Suppressor macrophage treated with lipopolysaccharide for 1 hour (primary cell): ENCODE results near the gene WRAP73.

ENCODE experiments used
- DNase-seq, 3 donors: peaks; one replicate each; pipeline ENCODE4 v3.0.0-alpha.2; 2020 to 2022

Gene WRAP73

DNA sequence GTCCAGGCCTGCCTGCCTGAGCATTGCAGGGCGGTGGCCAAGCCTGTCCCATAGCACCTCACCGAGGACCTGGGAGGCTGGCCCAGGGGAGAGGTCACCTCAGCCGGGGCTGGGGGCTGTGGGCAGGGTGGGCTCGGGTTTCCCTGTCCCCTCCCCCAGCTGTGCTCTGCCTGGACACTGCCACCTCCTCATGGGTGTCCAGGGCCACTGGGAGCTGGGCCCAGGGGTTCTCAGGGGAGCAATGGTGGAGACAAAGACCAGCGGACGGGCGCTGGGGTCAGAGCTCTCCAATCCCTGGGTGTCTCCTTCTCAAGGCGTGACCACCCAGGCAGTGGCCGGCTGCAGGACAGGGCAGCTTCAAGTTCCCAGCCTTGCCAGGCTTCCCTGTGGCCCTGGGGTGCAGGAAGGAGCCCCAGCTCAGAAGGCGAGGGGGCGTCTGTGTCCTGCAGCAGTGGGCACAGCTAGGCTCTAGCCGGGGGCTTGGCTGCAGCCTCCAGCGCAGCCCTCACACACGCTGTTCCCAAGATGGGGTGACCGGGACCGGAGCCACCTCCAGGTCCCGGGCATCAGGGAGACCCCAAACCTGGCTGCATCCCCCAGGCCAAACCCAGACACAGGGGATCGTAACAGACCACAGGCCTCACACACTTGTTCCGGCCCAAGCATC is 31.5 kb upstream of the WRAP73 start:
- no peak for DNase-seq

DNA sequence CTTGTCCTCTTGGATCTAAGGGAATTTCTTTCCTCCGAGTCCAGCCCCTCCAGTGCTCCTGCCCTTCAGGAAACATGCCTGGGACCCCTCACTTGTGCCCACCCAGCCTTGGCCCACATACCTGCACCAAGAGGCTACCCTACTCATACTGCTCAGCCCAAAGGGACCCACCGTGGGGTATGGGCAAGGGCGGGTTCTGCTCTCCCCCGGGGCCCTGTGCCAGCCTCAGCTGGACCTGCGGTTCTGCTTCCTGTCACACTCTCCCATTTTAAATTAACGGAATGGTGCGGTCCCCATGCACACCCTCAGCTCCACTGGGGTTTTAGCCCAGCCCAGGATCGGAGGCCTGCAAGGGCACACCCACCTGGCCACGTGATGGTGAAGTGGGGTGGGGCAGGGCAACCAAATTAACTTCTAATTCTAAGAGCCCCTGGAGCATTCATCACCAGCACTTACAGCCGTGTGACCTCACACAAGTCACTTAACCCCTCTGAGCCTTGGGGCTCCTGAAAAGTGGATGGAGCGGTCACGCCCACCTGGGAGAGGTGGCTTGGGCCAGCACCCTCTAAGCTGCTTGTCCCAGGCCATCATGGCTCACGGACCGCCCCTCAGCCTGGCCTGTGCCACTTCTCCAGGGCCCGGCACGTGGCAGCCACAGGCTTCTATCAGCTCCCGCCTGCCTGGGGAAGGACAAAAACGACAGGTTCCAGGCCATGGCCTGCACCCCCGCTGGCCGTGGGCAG is 30.8 kb upstream of the WRAP73 start:
- DNase-seq, result no peak

DNA sequence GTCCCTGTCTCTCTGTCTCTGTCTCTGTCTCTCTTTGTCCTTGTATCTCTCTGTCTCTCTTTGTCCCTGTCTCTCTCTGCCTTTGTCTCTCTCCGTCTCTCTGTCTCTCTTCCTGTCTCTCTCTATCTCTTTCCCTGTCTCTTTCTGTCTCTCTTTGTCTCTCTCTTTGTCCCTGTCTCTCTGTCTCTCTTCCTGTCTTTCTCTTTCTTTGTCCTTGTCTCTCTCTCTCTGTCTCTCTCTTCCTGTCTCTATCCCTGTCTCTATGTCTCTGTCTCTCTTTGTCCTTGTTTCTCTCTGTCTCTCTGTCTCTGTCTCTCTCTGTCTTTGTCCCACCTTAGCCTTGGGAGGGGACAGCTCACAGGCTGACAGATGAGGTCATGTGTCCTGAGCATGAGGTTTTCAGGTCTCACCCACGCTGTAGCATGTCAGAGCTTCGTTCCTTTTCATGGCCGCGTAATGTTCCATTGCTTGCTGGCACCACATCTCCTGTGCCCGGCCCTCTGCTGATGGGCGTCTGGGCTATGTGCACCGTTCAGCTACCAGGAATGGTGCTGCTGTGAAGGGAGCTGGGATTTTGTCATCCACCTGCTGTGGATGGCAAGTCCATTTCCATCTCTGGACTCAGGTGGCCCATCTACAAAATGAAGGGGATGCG is 30.0 kb upstream of the WRAP73 start:
- DNase-seq, result no peak

DNA sequence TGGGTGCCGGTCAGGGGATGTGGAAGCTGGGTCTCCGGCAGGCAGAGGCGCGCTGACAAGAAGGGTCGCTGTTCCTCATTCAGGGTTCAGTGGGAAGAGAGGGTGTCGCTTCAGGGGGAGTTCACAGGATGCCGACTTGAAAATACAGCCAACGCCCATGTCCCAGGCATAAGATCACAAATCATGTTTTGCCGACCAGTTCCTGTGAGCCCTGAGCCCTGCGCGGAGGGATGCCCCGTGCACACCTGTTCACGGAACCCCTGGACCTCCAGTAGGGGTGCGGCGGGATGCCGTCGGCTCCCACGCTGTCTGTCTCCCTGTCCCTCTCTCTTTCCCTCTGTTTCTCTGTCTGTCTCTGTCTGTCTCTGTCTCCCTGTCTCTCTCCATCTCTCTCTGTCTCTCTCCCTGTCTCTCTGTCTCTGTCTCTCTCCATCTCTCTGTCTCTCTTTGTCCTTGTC is 29.2 kb upstream of the WRAP73 start:
- peak in 2 of 3 donors; percentile 31 to 49 for DNase-seq

DNA sequence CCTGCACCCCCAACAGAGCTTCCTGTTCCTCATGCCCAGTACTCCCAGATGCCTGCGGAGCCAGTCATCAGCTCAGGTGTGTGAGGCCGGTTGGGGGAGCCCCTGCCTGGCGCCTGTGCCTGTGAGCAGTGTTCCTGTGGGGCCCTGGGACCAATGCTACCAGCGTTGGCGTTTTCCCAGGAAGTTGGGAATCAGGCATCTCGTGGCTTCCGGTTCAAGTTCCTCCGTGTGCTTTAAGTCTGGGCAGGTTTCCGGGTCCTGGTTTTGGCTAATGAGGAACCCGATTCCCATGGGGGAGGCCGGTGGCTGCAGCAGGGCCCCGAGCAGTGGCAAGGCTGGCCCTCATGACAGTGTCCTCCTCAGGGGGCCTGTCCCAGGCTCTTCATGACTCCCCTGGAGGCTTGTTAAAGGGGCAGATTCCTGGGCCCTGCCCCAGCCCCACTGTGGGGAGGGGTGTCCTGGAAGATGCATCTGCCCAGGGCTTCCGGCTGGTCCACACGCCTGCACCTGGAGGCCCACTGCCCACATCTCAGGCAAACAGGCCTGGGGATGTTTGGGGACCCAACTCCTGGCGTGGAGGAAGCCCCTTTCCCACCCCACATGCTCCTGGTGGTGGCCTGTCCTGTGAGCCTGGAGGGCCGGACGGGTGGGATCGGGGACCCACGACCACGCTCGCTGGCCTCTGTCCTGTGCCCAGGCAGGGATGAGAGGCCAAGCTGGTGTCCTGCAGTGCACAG is 28.6 kb upstream of the WRAP73 start:
- DNase-seq, result peak in 1 of 3 donors; percentile 16

DNA sequence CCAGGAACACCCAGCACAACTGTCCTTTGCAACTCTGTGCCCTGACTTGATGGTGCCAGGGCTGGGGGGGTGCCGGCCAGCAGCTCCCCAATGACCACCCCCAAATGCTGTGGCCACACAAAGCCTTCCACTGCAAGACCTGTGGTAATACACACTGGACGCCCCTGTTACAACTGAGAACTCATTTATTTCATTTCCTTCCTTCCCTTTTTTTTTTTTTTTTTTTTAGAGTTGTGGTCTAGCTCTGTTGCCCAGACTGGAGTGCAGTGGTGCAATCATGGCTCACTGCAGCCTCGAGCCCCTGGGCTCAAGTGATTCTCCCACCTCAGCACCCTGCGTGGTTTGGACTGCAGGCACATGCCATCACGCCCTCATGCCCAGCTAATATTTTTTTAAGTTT is 27.6 kb upstream of the WRAP73 start:
- DNase-seq, result peak; percentile 56 to 64 (median 57)

DNA sequence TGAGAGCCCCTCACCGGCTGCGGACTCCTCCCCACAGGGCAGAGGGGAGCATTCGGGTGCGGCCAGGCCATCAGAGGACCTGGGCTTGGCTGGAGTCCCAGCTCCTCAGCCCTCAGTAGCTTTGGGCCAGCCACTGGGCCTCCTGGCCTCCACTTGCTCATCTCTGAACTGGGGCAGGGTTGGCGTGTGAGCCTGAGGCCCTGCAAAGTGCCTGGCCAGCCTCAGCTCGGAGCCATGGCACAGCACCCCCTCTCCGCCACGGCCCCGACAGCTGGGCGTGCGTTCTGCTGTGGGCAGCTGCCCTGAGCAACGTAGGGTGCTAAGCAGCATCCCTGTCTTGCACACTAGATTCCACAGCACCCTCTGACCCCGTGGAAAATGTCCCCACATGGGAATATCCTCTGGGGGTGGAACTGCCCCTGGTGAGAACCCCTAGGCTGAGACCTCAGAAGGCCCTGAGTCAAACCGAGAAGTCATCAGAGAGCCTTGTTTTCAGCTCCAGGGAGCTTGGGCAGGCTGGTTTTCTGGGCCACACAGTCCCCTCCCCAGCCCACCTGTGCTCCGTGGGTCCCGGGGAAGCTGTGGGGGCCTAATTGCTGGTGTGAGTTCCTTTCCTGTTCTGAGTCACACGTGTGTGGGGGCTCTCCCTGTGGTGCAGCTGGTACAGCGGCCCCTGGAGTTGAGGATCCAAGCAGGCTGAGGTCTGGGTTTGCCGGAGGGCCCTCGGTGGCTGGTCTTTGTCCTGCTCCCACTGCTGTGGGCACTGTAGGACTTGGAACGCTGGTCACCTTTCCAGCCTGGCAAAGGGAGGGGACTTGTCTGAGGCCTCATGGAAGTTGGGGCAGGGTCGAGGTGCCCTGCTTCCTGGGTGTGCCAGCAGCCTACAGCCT is 26.9 kb upstream of the WRAP73 start:
- peak; percentile 61 to 70 (median 66) for DNase-seq

DNA sequence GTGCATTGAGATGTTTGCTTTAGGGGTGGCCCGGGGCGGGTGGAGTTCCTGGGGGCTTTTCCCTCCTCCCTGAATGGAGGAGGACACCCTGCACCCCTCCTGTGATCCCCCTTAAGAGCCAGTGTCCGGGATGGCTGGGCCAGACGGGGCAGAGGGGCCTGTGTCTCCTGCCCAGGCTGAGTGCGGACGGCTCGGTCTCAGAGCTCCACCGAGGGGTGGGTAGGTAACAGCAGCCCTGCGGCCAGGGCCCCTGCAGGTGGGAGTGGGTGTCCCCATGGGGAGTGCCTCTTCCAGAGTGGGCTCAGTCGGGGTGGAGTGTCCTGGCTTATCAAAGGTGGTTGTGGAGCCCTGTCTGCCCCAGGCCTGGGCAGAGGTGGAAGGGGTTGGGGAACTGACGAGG is 25.5 kb upstream of the WRAP73 start:
- no peak for DNase-seq

DNA sequence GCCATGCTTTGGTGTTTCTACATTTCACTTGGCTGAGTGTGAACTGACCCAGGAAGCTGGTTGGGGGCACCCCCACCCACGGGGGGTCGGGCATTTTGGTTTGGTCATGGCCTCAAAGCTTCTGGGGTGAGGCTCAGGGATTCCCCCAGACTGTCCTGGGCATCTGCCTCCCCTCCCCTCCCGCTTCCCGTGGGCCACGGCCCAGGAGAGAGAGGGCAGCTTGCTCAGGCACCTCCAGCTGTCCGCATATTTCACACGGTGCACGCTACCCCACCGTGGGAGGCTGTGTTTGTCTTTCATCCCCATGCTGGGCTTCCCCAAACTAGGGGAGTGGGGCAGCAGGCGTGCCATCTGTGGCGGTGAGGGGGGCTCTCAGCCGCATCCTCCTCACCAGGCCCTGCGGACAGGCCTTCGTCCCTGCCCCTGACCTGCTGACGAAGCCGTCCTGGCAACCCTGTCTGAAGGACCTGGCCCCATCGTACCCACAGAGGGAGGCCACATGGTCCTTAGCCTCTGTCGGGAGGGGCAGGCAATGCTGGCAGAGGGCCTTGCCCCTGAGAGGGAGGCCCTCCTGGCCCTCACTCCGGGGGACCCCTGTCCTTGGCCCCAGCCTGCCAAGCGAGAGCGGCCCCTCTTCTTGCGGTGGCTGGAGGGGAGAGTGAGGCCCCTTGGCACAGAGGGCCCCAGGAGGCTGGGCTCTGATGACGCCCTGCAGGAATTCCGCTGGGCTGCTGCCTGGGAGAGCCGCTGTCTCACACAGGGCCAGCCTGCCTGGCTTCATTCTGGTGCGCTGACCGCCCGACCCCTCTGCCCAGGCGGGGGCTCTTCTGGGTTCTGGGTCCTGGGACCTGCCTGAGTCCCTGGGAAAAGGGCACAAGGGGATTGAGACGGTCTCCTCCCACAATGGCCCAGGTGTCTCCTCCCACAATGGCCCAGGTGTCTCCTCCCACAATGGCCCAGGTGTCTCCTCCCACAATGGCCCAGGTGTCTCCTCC is 24.5 kb upstream of the WRAP73 start:
- DNase-seq, result peak; percentile 82 to 91 (median 88)

DNA sequence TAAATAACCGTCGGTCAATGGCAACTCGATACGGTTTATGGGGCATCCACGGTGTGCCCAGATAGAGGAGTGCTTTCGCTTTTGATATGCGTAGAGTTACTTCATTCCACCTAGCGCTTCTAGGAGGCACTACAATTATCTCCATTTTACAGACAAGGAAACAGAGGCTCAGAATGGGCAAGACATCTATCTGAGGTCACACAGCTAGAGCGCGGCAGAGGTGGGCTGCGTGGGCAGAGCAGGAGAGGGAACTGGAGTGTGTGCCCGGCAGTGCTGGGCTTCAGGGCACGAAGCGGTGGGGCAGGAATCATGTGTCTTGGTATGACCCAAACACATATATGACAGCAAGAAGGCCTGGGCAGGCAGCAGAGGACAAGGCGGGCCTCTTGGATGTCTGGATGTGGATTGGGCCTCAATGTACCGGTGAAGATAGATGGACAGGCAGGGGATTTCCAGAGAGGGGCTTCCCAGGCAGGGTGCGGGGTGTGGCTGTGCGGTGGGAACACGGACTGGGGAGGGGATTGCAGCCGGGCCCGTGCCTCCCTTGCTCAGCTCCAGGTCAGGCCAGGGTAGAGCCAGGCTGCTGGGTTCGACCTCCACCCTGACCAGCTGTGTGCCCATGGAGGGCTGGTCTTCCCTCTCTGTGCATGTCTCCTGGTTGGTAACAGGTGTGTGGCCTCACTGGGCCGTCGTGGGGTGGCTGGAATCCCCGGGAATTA is 23.6 kb upstream of the WRAP73 start:
- DNase-seq, result peak in 2 of 3 donors; percentile 43 to 47

DNA sequence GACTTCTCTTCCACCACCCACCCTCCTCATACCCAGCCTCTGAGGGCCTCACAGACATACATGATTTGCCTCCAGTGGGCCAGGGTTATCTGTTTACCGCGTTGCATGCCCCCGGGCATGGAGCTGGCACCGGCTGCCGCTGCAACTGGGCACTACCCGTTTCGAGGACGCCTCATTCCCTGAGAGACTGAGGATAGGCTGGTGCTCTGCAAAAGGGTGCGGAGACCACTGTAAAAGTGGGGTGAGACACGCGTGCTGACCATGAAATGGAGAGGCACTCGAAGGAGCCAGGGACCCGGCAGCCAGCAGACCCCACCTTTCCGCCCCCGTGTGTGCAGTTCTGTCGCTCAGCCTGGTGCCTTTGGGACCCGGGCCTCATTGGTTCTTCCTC is 23.1 kb upstream of the WRAP73 start:
- no peak for DNase-seq

DNA sequence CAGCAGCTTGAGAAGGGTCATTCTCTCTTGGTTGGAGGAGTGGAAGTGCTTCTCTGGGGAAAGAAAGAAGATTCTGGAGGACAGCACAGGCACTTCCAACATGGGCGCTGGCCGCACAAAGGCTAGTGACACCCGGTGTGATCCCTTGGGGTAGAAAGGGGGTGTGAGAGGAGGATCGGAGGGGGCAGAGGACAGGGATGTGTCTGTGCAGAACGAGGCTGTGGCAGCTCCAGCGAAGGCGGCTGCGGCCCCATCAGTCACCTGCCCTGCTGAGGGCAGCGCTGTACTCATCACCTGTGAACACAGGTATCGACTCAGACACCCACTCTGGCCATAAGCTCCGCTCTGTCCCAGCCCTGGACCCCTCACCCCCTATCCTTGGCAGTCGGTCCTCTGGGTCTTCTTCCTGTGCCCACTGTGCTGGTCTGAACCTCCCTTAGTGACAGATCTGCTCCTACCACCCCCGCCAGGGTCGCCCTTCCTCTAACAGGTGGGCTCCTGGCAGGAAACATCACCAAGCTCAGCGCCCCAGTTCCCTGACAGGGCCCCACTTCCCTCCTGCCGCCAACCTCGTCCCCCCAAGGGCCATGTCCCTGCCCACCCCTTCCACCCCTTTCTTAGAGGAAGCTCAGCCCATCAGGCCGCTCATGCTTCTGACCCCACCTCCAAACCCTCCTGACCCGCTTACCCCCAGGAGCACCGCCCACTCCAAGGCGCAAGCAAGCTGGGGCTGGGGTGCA is 22.5 kb upstream of the WRAP73 start:
- DNase-seq, result no peak

DNA sequence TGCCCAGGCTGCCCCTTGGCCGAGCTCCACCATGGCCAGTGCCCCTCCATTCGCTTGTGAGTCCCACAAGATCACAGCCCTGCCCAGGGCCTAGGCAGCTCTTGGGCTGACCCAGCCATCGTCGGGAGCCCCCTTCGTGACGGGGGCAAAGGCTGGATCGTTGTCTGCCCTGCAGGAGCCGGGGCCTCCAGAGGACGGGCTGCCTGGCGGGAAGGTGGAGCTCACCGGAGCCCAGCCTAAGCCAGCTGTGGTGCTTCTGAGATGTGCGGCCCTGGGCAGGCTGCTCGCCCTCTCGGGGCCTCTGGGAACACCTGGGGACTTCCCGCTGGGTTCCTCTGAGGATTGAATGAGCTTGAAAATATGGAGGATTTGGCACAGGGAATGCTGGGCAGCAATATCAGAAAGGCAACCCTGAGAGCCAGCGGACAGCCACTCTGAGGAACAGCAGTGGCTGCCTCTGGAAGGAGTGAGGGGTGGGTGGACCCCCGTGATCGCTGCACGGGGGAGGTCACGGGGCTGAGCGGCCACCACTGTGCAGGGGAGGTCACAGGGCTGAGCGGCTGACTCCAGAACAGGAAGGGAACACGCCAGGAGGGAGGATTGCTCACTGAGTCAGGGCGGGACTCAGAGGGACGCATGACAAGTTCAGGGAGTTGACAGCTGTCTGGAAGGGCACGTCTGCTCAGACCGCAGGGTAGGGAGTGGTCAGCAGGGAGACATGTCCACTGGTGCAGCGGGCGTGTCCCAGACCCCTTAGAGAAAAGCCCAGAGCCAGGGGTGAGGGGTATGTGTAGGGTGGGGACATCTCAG is 21.7 kb upstream of the WRAP73 start:
- no peak for DNase-seq

DNA sequence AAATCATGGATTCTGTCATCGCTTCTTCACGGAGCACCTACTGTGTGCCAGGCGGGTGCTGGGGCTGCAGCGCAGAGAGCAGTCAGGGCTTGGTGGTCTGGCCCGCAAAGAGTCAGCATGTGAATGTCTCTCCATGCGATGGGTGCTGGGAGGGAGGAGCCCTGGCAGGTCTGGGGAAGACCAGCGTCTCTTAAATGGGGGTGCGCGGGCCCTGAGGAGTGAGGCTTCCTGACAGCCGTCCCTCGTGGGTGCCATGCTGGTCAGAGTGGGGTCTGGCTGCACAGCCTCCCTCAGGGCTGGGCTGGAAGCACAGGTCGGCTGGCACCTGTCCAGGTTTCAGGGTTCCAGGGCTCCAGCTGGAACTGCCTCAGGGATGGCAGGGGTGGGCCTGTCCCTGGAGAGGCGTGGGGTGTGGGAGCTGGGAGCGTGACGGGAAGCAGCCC is 20.9 kb upstream of the WRAP73 start:
- no peak for DNase-seq

DNA sequence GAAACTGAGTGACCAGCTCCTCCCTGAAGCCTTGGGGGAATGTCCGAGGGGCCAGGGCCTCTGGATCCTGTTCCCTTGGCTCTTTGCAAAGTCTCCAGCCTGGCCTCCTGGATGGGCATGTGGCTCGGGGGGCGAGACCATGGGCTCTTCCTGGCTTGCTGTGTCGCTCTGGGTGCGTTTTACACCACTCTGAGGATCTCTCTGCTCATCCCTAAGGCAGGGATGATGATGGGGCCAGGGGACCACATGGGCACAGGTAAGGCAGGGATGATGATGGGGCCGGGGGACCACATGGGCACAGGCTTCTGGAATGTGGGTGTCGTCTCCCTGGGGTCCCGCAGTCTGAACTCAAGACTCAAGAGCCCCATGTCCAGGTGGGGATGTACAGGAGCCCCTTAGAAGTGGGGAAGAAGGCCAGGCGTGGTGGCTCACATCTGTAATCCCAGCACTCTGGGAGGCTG is 20.1 kb upstream of the WRAP73 start:
- DNase-seq, result no peak

DNA sequence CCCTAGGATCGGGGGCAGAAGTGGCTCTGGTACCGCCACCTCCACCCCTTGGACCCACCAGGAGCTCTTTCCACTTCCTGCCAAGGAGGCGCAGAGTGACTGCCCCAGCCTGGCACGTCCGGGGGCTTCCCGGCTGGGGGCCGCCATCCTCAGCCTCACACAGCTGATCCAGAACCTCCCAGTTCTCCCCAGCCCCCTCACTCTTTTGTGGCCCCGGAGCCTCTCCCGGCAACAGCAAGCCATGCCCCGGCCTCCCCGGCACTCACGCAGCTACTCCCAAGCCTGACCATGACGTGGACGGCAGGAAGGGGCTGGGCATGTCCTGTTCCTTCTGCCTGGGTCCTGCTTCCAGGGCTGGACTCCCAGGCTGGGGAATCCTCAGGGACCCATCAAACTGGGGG is 19.5 kb upstream of the WRAP73 start:
- no peak for DNase-seq

DNA sequence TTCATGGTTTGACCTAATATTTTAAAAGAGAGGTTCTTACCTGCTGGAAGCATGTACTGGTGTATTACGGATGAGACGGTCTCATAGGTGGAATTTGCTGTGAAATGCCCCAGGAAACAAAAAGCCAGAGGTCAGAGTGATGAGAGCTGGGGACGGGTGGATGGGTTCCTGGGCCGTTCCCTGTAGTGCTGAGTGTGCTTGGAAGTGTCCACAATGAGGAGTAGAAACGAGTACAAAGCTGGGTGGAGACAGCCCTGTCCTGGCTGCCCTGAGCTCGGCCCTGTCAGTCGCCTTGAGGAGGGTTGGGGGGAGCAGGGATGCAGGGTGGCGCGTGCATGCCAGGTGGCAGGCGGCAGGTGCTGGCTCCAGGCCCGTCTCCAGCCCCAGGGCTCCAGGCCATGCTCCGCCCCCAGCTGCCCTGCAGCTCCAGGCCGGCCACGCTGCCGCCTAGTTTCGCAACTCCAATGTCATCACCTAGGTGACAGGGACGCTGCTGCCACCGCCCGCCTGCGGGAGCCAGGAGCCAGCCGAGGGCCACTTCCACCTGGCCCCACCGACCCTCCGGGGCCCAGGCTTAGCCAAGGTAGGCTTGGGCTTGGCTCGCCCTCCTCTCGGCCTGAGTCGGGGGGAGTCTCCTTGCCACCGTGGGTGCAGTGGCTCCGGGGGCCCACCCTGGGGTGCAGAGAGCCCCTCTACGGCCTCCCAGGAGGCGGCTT is 18.8 kb upstream of the WRAP73 start:
- DNase-seq, result peak; percentile 72 to 85 (median 84)

DNA sequence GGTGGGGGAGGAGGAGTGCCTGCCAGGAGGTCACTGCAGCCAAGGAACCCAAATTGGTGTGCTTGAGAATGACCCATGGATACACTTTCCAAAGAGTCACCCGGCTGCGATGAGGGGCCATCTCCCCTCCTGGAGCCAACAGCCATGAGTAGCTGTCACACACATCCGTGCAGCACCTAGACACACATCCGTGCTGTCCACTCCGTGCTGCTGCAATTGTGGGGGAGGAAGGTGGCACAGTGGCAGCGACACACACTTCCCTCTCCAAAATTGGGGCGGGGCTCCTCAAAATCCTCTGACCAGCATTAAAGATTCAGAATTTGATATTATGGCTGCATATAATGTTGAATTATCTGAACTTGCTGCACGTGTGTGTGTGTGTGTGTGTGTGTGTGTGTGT is 18.2 kb upstream of the WRAP73 start:
- DNase-seq, result no peak
